ENCODE measurements around the gene SLC28A2.
A peak's percentile ranks its signal among the peaks of the same experiment; 100 is the strongest.
"Not testable (repeated sequence)": the region's sequence is repeated elsewhere in the genome, so short reads cannot be mapped to it uniquely, and the experiment has no call there.

Gene SLC28A2

GRCh38 chr15:45262906-45263461, 10.9 kb downstream of the SLC28A2 start:
- no peak for DNase-seq (ENCODE audit: low read depth)

GRCh38 chr15:45263854-45264253, 11.8 kb downstream of the SLC28A2 start:
- no peak for DNase-seq (ENCODE audit: low read depth)

DNA sequence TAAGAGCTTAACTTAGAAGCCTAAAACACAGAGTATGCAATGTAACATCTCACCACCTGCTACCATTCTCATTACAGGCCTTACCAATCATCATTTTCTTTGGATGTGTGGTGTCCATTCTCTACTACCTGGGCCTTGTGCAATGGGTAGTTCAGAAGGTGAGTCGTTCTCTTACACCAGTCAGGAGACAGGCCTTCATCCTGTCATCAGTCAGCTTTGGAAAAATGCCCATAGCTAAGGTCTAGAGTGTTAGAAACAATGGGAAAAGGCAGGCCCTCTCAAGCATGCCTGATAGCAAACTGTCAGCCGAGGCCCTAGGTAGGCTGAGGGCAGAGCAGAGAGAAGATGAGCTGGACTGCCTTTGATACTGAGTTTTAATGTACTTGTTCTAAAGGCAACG, 13.5 kb downstream of the SLC28A2 start:
- DNase-seq (ENCODE audit: low read depth), result no peak

DNA sequence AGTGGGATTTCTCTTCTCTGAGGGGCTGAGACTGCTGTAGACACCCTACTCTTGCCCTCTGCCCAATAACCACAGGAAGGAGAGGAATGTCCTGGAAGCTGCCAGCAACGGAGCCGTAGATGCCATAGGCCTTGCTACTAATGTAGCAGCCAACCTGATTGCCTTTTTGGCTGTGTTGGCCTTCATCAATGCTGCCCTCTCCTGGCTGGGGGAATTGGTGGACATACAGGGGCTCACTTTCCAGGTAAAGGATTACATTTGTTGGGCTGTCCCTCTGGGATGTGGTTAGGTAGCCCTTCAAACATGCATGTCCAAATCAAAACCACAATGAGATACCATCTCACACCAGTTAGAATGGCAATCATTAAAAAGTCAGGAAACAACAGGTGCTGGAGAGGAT, 16.1 kb downstream of the SLC28A2 start:
- DNase-seq (ENCODE audit: low read depth), result no peak

DNA sequence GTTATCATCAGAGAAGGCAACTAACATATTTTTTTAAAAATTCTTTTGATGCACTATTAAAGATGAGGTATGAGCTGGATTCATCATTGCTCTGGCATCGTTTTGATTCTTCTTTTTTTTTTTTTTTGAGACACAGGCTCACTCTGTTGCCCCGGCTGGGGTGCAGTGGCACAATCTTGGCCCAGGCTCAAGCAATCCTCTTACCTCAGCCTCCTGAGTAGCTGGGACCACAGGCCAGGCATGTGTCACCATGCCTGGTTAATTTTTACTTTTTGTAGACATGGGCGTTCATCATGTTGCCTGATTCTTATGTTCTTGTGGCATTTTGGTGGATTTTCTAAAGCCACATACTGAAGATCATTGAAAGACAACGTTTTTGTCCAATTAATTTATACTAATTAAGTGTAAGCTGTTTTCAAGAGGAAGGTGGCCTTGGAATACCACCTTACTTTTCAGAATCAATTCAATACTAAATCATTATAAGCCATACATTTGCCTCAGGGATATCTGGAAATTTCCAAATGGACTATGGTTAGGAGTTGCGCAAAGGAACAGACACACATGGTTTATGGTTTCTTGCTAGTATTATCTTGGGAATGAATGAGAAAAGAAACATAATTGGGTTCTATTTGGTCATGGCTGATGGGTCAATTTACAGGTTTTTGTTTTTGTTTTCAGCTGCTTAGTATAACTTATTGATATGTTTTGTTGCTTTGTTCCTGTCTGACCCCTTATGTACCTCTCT, 22.8 kb downstream of the SLC28A2 start:
- DNase-seq (ENCODE audit: low read depth), result no peak

DNA sequence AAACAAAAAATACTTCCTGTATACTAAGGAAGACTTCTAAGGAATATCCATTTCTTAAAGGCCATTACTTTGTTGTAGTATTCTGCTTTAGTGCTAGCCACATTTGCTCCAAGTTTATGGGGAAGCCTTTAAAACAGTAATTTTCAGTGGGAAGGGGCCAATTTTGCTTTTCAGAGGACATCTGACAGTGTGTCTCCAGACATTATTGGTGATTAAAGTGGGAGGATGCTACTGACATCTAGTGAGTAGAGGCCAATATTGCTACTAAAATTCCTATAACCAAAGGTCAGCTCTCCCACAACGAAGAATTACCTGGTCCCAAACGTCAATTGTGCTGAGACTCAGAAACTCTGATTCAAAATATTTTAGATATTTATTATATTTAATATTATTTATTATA, 24.8 kb downstream of the SLC28A2 start:
- no peak for DNase-seq (ENCODE audit: low read depth)

GRCh38 chr15:45279024-45279698, 27.1 kb downstream of the SLC28A2 start:
- peak; percentile 98 for DNase-seq (ENCODE audit: low read depth)

- no peak for DNase-seq (ENCODE audit: low read depth)
These were observed 33.4 kb downstream of the SLC28A2 start for GRCh38 chr15:45285413-45285812.

DNA sequence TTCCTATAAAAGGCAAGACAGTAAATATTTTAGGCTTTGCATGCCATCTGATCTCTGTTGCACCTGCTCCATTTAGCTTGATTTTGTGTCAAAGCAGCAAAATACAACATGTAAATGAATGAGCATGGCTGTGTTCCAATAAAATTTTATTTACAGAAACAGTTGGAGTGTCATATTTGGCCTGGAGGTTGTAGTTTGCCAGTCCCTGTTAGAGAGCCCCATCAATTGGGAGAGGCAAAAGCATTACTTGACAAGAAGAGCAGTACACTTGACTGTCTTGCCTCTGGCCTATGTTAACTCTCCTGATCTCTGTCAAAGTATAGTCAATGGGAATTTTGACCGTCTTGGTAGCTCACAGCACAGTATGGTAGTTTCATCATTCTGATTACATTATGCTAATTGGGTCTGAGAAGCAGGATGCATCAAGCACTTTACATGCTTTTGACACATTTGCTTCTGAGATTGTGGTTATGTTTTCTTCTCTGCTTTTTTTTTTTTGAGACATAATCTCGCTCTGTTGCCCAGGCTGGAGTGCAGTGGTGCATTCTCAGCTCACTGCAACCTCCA, 35.4 kb downstream of the SLC28A2 start:
- no peak for DNase-seq (ENCODE audit: low read depth)

DNA sequence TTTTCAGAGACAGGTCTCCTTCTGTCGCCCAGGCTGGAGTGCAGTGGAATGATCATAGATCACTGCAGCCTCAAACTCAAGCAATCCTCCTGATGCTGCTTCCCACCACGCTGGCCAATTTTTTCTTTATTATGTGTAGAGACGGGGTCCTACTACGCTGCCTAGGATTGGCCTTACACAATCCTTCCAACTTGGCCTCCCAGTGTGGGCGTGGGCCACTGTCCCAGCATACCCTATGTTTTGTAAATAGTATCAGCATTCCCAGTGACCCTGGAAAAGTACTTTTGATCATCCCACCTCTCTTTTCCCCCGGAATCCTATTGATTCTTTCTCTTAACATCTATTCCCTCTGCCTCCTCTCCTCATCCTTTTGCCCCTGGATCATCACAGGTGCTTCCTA, 36.9 kb downstream of the SLC28A2 start:
- DNase-seq (ENCODE audit: low read depth), result no peak

GRCh38 chr15:45291822-45292582, 40.0 kb downstream of the SLC28A2 start:
- DNase-seq (ENCODE audit: low read depth), result no peak

- DNase-seq (ENCODE audit: low read depth), result not testable (repeated sequence)
These were observed 41.3 kb downstream of the SLC28A2 start for GRCh38 chr15:45293326-45293725.

DNA sequence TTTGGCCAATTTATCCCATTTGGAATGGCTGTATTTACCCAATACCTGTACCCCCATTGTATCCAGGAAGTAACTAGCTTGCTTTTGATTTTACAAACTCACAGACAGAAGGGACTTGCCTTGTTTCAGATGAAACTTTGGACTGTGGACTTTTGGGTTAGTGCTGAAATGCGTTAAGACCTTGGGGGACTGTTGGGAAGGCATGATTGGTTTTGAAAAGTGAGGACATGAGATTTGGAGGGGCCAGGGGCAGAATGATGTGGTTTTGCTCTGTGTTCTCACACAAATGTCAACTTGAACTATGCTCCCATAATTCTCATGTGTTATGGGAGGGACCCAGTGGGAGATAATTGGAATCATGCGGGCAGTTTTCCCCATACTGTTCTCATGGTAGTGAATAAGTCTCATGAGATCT, 46.9 kb downstream of the SLC28A2 start:
- DNase-seq (ENCODE audit: low read depth), result not testable (repeated sequence)

- DNase-seq (ENCODE audit: low read depth), result no peak
These were observed 52.7 kb downstream of the SLC28A2 start for GRCh38 chr15:45304711-45305110.

GRCh38 chr15:45306105-45306504, 54.1 kb downstream of the SLC28A2 start:
- no peak for DNase-seq (ENCODE audit: low read depth)

- no peak for DNase-seq (ENCODE audit: low read depth)
These were observed 55.3 kb downstream of the SLC28A2 start for GRCh38 chr15:45307230-45307924.

DNA sequence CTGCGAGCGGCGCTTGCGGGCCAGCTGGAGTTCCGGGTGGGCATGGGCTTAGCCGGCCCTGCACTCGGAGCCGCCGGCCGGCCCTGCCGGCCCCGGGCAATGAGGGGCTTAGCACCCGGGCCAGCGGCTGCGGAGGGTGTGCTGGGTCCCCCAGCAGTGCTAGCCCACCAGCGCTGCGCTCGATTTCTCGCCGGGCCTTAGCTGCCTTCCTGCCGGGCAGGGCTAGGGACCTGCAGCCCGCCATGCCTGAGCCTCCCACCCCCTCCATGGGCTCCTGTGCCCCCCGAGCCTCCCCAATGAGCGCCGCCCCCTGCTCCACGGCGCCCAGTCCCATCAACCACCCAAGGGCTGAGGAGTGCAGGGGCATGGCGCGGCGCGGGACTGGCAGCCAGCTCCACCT, 62.1 kb downstream of the SLC28A2 start:
- DNase-seq (ENCODE audit: low read depth), result not testable (repeated sequence)

GRCh38 chr15:45314960-45315359, 62.9 kb downstream of the SLC28A2 start:
- no peak for DNase-seq (ENCODE audit: low read depth)

GRCh38 chr15:45319472-45320214, 67.6 kb downstream of the SLC28A2 start:
- DNase-seq (ENCODE audit: low read depth), result no peak

- no peak for DNase-seq (ENCODE audit: low read depth)
These were observed 68.7 kb downstream of the SLC28A2 start for GRCh38 chr15:45320581-45321205.

All from activated T-cell treated with anti-CD3 and anti-CD28 coated beads for 48 hours (primary cell).